Activated CD8-positive, alpha-beta memory T cell treated with anti-CD3 and anti-CD28 coated beads, Interleukin-2, amount 50 U/mL, for 1 hour (primary cell): ENCODE measurements around the gene CHD6.

Experiments
- DNase-seq: peaks from one replicate; pipeline ENCODE4 v3.0.0-alpha.2; 2020; ENCODE audit errors: extremely low read depth

Gene CHD6

GRCh38 chr20:41470362-41471095 lies 147.6 kb downstream of the CHD6 start:
- no peak for DNase-seq

DNA sequence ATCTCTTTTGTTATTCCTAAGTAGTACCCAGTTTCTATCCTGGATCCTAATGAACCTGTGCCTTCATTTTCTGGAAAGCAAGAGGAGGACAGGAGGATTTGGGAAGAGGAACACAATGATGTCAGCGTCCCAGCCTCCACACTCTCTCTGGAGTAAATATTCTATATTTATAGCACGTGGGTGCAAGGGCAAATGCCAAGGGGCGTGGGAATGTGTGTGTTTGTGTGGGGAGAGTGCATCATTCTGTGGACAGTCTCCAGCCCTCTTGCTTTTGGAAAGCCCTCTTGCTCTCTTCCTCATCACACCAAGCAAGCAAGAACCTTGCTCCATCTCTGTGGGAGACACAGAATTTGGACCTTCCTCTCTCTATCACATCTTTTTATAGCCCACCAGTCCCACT lies 148.3 kb downstream of the CHD6 start:
- DNase-seq: no peak

DNA sequence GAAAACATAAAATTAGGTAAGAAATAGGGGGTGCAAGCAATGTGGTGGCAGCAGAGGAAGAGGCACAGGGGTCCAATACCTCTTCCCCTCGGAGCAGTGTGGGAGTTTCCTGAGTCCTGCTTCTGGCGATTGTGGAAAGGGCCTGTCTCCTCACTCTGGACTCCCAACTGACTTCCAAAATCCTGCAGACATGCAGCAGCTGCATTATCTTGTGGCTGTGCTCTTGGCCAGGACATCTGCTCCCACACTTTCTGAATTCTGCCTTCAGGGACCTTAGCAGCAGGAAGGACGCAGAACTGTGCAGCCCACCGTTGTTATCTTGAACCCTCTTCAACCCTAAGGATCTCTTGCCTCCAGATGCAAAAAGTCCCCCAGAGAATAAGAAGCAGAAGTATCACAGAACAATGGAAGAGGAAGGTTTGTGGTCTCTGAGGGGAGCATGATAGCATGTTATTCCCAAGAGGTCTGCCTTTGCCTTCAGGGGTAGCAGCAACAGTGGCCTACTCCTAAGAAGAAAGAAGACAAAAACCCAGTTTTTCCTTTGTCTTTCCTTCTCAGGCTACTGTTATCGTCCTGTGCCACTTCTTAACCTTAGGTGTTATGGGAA lies 149.1 kb downstream of the CHD6 start:
- DNase-seq: no peak

DNA sequence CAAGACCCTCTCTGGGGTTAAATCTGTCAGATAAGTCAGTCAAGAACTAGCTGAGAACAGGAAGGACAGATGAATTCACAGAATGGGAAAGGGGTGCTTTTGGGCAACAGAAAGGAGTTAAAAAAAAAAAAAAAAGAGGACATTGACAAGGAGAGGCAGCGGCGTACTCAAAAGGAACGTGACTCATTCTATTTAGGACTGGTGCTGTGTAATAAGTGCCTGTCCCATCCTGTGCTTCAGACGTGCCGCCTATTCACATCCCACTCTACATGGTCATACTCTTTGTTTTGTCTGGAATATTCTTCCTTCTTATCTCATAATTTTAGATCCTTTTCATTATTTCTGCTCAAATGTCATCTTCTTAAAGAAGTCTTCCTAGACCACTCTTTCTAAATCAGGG lies 150.5 kb downstream of the CHD6 start:
- DNase-seq: no peak

DNA sequence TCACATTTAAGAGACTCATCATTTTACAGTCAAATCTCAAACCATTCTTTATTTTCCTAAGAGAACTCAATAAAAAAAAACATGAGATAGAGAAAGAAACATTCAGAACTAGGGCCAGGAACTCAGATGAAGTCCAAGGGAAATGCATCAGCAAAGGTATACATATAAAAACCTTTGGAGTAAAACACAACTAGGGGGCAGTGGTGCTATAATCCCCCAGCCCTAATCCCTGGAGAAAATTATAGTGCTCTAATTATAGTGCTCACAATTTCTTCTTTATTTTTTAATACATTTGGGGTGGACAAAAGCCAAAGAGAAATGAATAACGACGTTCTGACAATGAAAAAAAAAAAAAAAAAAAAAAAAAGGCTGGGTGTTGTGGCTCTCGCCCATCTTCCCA lies 151.0 kb downstream of the CHD6 start:
- no peak for DNase-seq

DNA sequence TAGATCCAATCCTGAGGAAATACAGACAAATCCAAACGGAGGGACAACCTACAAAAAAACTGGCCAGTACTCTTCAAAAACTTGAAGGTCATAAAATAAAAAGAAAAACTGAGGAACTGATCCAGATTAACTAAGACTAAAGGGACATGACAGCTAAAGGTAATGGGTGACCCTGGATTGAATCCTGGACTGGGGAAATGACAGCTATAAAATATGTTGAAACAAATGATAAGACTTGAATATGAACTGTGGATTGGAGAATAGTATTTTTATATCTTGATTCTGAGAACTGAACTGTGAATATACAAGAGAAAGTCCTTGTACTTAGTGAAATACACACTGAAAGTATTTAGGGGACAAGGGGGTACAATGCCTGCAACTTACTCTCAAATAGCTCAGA lies 154.6 kb downstream of the CHD6 start:
- DNase-seq: no peak

DNA sequence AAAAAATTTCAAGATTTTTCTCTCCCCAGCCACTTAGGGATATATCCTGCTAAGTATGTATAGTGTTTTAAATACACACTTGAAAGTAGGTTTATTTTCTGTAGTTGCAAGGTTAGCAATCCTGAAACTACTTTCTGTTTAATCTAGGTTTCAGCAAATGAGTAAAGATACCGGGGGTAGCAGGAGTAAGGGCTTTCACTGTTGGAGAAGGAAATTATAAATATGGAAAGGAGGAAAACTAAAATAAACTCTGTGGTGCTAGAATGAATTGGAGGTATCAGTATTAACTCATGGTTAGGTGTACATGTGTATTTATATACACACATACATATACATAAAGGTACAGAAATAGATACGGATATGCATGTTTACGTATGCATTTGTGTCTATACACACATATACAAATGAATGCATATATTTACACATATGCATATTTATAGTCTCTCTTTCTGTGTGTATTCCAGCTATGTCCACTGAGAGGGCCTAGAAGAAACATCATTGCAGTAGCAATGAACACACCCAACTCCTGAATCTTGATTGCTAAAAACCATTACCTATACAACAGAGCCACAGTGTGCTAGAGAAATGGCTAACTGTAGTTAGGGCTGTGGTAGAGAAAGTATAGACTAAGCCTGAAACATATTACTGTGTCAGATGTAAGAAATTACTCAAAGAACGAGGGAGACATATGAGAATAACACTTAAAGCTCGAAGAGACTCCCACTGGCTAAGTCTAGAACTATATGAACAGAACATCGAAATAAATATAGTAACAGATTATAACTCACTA lies 155.6 kb downstream of the CHD6 start:
- DNase-seq: no peak

- no peak for DNase-seq
Observed at GRCh38 chr20:41458761-41459160, 159.4 kb downstream of the CHD6 start.

- no peak for DNase-seq
Observed at GRCh38 chr20:41457173-41457857, 160.9 kb downstream of the CHD6 start.

GRCh38 chr20:41456351-41456750 lies 161.8 kb downstream of the CHD6 start:
- DNase-seq: no peak

DNA sequence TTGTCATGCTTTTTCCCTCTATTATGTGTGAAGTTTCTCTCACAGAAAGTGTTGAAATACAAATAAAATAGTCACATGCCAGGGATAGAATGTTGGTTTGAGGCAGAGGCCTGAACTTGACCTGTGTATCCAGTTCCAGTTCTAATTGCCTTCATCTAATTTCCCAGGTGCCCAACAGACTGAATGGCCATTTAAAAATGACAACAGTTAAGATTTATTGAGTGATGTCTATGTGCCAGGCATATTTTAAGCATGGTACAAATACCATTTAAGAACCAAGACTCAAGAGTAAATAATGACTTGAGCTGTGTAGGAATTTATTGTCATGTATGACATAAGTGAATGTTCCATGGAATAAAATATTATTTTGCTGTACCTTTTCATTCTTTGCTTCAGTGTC lies 163.9 kb downstream of the CHD6 start:
- DNase-seq: no peak

GRCh38 chr20:41453010-41453950 lies 164.9 kb downstream of the CHD6 start:
- DNase-seq: no peak

- DNase-seq: no peak
Observed at GRCh38 chr20:41452226-41452625, 166.0 kb downstream of the CHD6 start.

DNA sequence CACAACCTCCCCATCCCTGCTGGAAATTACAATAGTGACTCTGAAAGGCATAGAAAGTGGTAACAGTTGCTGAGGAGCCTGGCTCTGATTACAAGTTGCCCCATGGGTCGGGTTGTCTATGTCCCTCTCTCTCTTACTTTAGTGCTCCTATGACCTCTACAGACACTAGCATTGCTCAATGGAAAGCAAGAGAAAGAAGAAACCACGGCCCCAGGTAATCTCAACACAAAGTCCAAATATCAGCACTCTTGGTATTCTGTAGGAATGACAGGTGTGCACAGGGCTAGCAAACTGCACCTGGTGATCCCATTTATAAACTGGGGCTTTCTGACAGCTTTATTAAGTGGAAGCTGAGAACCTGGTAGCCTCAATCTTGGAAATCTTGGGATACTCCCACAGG lies 171.2 kb downstream of the CHD6 start:
- no peak for DNase-seq

- DNase-seq: no peak
Observed at GRCh38 chr20:41446456-41446855, 171.7 kb downstream of the CHD6 start.

DNA sequence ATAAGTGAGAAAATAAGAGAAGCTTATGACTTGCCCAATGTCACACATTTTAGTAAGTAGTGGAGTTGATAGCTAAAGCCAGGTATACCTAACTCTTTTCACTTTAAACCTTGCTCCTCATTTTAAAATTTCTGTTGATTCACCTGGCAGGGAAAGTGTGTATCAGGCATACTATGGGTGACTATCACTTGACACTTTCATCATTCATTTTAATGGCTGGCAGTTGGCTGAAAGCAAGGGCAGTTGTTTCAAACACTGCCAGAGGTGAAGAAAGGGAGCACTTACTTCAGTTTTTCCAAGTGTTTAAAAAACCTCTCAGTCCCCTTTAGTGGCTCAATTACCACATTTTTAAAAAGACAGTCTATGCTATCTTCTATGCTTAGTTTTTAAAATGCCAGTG lies 173.4 kb downstream of the CHD6 start:
- no peak for DNase-seq

DNA sequence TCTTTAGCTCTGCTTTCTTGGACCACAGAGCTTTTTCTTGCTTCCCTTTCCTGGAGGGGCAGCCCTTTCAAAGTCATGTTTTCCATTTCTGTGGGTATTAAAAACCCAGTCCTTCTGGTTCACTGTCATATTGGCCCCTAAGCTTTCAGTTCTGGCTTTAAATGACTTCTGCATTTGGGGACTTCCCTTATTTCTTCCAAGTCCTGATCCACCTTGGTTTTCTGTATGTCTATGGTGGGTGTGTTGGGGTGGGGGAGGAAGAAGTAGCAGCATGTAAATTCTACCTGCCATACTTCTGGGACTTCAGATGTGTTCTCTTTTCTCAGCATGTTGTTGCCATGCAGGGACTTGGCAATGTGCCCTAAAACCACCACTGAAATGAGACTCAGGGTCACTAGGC lies 174.5 kb downstream of the CHD6 start:
- no peak for DNase-seq

GRCh38 chr20:41440882-41441281 lies 177.3 kb downstream of the CHD6 start:
- no peak for DNase-seq

GRCh38 chr20:41437836-41438235 lies 180.3 kb downstream of the CHD6 start:
- DNase-seq: no peak

- DNase-seq: no peak
Observed at GRCh38 chr20:41436679-41437078, 181.5 kb downstream of the CHD6 start.

GRCh38 chr20:41433203-41433602 lies 185.0 kb downstream of the CHD6 start:
- no peak for DNase-seq
